HG03280 (cell line): ENCODE data around the gene PGRMC1.
"Not testable (repeated sequence)": the region's sequence is repeated elsewhere in the genome, so short reads cannot be mapped to it uniquely, and the experiment has no call there.

ENCODE experiments used
- ATAC-seq: cut with Tn5 transposase; IDR thresholded peaks from one replicate; pipeline ENCODE4 v1.9.1; 2021; ENCODE audit warnings: mild to moderate bottlenecking, moderate library complexity; ENCODE audit not compliant: unreplicated experiment

PGRMC1 gene

GRCh38 chrX:119231936-119232445 lies 4.1 kb upstream of the PGRMC1 start:
- no peak for ATAC-seq

- ATAC-seq = no peak
Measured at GRCh38 chrX:119235051-119235511, 1.0 kb upstream of the PGRMC1 start.

GRCh38 chrX:119236623-119237561 lies 807 bp downstream of the PGRMC1 start:
- ATAC-seq = peak; percentile 21

GRCh38 chrX:119237562-119237942 lies 1.5 kb downstream of the PGRMC1 start:
- ATAC-seq = no peak

- no peak for ATAC-seq
Measured at GRCh38 chrX:119238557-119238956, 2.5 kb downstream of the PGRMC1 start.

- no peak for ATAC-seq
Measured at GRCh38 chrX:119240356-119240755, 4.3 kb downstream of the PGRMC1 start.

GRCh38 chrX:119247702-119248101 lies 11.6 kb downstream of the PGRMC1 start:
- ATAC-seq = no peak

- no peak for ATAC-seq
Measured at GRCh38 chrX:119249891-119250290, 13.8 kb downstream of the PGRMC1 start.

- no peak for ATAC-seq
Measured at GRCh38 chrX:119251386-119251785, 15.3 kb downstream of the PGRMC1 start.

GRCh38 chrX:119252716-119253115 lies 16.6 kb downstream of the PGRMC1 start:
- ATAC-seq = no peak

GRCh38 chrX:119266364-119266995 lies 30.4 kb downstream of the PGRMC1 start:
- ATAC-seq = no peak

- ATAC-seq = not testable (repeated sequence)
Measured at GRCh38 chrX:119267115-119267514, 31.0 kb downstream of the PGRMC1 start.

- ATAC-seq = no peak
Measured at GRCh38 chrX:119272882-119273419, 36.9 kb downstream of the PGRMC1 start.

GRCh38 chrX:119273420-119274192 lies 37.5 kb downstream of the PGRMC1 start:
- ATAC-seq = no peak

- ATAC-seq = not testable (repeated sequence)
Measured at GRCh38 chrX:119282347-119282746, 46.3 kb downstream of the PGRMC1 start.

GRCh38 chrX:119288890-119289393 lies 52.9 kb downstream of the PGRMC1 start:
- ATAC-seq = no peak

GRCh38 chrX:119290476-119290875 lies 54.4 kb downstream of the PGRMC1 start:
- ATAC-seq = no peak

- not testable (repeated sequence) for ATAC-seq
Measured at GRCh38 chrX:119291246-119291645, 55.2 kb downstream of the PGRMC1 start.

GRCh38 chrX:119292445-119292844 lies 56.4 kb downstream of the PGRMC1 start:
- no peak for ATAC-seq
